SK-N-MC (cell line): ENCODE data around the gene MNX1.

Experiments used
- EZH2 ChIP-seq: fragments of 200-600 bp; sonication (generic); IDR thresholded peaks from one replicate; pipeline ENCODE4 v1.6.1; 2017; ENCODE audit warnings: antibody characterized with exemption
- FOXP2 ChIP-seq: optimal IDR thresholded peaks from 2 replicates; pipeline ENCODE3; 2011; ENCODE audit warnings: mild to moderate bottlenecking, moderate library complexity; ENCODE audit not compliant: insufficient read depth; ENCODE audit errors: extremely low read length, control extremely low read depth
- POLR2AphosphoS5 ChIP-seq: IDR thresholded peaks from 2 replicates; pipeline ENCODE4 v1.6.1; 2012; ENCODE audit warnings: mild to moderate bottlenecking, low read depth, low read length, borderline replicate concordance

GRCh38 chr7:157056957-157057902 lies 46.8 kb upstream of the MNX1 start:
- TF ChIP-seq POLR2AphosphoS5 (no peak), EZH2 (no peak), FOXP2 (no peak)
